SU-DHL-6 (cell line): ENCODE results near the gene DDX24.

Experiments used
- EZH2phosphoT487 ChIP-seq: fragments of 200-600 bp; sonication (generic), shearing (Covaris generic); conservative IDR thresholded peaks from 2 replicates; pipeline ENCODE4 v1.6.1; 2018; ENCODE audit warnings: mild to moderate bottlenecking, antibody characterized with exemption, low read length, moderate library complexity, mixed read lengths
- TF ChIP-seq, protein P1 (sequence below): fragments of 200-600 bp; sonication (generic); IDR thresholded peaks from one replicate; pipeline ENCODE4 v1.5.1; 2017; ENCODE audit warnings: antibody characterized with exemption, mild to moderate bottlenecking, low read length, moderate library complexity; ENCODE audit not compliant: insufficient read depth, poor library complexity, severe bottlenecking

GRCh38 chr14:94005324-94006073 lies 75.5 kb downstream of the DDX24 start:
- TF ChIP-seq, protein P1, sequence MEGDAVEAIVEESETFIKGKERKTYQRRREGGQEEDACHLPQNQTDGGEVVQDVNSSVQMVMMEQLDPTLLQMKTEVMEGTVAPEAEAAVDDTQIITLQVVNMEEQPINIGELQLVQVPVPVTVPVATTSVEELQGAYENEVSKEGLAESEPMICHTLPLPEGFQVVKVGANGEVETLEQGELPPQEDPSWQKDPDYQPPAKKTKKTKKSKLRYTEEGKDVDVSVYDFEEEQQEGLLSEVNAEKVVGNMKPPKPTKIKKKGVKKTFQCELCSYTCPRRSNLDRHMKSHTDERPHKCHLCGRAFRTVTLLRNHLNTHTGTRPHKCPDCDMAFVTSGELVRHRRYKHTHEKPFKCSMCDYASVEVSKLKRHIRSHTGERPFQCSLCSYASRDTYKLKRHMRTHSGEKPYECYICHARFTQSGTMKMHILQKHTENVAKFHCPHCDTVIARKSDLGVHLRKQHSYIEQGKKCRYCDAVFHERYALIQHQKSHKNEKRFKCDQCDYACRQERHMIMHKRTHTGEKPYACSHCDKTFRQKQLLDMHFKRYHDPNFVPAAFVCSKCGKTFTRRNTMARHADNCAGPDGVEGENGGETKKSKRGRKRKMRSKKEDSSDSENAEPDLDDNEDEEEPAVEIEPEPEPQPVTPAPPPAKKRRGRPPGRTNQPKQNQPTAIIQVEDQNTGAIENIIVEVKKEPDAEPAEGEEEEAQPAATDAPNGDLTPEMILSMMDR: peak; percentile 54
- TF ChIP-seq EZH2phosphoT487: no peak
